HEK293 (cell line): ENCODE measurements around the gene ZBTB4.

ENCODE experiments used
- MYNN ChIP-seq: fragments of 450-650 bp; formaldehyde crosslinking; IDR thresholded peaks from 2 replicates; pipeline ENCODE4 v1.5.1; 2016; ENCODE audit warnings: missing biosample characterization, missing genetic modification characterization, borderline replicate concordance
- ZNF121 ChIP-seq: fragments of 450-650 bp; formaldehyde crosslinking; IDR thresholded peaks from 2 replicates; pipeline ENCODE4 v1.5.1; 2016; ENCODE audit warnings: missing biosample characterization, missing genetic modification characterization
- ZNF394 ChIP-seq: fragments of 450-650 bp; formaldehyde crosslinking; IDR thresholded peaks from 2 replicates; pipeline ENCODE4 v1.5.1; 2016; ENCODE audit warnings: missing biosample characterization, missing genetic modification characterization, mild to moderate bottlenecking, moderate library complexity, borderline replicate concordance
- ZNF626 ChIP-seq: fragments of 450-650 bp; sonication (Bioruptor Pico); formaldehyde crosslinking; IDR thresholded peaks from 2 replicates; pipeline ENCODE4 v1.5.1; 2018; ENCODE audit warnings: missing biosample characterization, missing genetic modification characterization, inconsistent platforms
- TF ChIP-seq, protein P1 (sequence below): fragments of 450-650 bp; formaldehyde crosslinking; IDR thresholded peaks from 2 replicates; pipeline ENCODE4 v1.5.1; 2016; ENCODE audit warnings: missing biosample characterization, missing genetic modification characterization

- TF ChIP-seq ZNF626 (no peak), ZNF394 (tag by site-specific recombination) (no peak), MYNN (tag by site-specific recombination) (no peak), ZNF121 (tag by site-specific recombination) (no peak)
- TF ChIP-seq, protein P1, sequence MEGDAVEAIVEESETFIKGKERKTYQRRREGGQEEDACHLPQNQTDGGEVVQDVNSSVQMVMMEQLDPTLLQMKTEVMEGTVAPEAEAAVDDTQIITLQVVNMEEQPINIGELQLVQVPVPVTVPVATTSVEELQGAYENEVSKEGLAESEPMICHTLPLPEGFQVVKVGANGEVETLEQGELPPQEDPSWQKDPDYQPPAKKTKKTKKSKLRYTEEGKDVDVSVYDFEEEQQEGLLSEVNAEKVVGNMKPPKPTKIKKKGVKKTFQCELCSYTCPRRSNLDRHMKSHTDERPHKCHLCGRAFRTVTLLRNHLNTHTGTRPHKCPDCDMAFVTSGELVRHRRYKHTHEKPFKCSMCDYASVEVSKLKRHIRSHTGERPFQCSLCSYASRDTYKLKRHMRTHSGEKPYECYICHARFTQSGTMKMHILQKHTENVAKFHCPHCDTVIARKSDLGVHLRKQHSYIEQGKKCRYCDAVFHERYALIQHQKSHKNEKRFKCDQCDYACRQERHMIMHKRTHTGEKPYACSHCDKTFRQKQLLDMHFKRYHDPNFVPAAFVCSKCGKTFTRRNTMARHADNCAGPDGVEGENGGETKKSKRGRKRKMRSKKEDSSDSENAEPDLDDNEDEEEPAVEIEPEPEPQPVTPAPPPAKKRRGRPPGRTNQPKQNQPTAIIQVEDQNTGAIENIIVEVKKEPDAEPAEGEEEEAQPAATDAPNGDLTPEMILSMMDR, result no peak
Observed at GRCh38 chr17:7502171-7502847, 22.9 kb upstream of the ZBTB4 start.
